DMS 273 treated with DMSO at 0.1 percent for 48 hours (cell line): ENCODE measurements around the gene ROCK2.

ENCODE experiments used
- DNase-seq: peaks from one replicate; lab custom pipeline; 2025; lab: John Stamatoyannopoulos, UW

ROCK2 gene

DNA sequence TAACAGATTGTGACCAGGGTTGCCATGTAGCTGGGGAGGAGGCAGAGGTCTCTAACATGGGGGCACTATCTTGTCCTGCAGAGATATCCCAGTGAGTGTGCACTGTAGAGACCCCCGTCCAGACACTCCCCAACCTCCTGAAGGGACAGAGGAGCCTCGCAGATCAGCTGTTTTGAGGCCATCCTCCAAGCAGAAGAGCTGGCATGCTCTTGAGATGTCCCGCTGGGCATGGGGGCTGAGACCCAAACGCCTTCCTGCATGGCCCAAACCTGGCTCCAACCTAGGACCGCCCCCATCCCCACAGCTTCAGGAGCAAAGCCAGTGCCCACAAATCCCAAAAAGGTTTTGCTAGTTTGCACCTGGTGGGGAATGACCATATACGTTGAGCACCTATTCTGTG, 191.8 kb downstream of the ROCK2 start:
- no peak for DNase-seq

GRCh38 chr2:11147263-11147662, 197.2 kb downstream of the ROCK2 start:
- DNase-seq: no peak

DNA sequence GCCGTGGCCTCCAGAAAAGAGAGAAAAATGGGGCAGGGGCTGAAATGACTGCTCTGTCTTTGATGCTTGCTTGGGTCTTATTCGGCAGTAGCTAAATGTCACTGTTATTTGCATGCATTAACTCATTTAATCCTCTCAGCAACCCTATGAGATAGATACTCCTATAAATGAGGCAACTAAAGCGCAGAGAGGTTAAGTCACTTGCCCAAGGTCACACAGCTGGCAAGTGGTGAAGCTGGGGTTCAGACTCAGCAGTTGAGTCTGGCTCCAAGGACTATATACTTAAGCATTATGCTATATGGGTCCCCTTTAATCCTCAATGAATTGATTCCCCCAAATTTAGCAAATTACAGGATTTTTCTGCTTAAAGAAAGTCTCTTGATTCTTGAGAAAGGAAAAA, 198.4 kb downstream of the ROCK2 start:
- DNase-seq: no peak

DNA sequence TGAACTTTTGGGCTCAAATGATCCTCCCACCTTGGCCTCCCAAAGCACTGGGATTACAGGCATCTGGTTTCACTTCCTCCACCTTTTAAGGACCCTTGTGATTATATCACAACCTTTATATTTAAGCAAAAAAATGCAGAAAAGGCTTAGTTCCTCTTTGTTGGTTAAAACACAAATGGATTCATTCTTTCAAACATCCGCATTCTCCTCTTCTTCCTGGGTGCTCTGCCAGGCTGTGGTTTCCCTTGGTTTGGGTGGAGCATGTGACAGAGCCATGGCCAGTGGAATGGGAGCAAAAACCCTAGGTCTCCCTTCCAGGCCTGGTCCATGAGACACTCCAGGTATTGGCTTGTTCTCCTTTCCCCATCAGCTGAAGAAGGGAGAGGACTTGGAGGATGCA, 199.1 kb downstream of the ROCK2 start:
- DNase-seq: no peak

DNA sequence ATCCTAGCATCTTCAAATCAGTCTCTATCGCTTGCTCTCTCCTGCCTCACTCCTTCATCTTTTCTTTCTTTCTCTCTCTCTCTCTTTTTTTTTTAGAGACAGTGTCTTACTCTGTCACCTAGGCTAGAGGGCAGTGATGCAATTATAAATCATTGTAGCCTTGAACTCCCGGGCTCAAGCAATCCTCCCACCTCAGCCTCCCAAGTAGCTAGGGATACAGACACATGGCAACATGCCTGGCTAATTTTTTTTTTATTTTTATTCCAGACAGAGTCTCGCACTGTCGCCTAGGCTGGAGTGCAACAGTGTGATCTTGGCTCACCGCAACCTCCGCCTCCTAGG, 199.7 kb downstream of the ROCK2 start:
- DNase-seq: no peak

DNA sequence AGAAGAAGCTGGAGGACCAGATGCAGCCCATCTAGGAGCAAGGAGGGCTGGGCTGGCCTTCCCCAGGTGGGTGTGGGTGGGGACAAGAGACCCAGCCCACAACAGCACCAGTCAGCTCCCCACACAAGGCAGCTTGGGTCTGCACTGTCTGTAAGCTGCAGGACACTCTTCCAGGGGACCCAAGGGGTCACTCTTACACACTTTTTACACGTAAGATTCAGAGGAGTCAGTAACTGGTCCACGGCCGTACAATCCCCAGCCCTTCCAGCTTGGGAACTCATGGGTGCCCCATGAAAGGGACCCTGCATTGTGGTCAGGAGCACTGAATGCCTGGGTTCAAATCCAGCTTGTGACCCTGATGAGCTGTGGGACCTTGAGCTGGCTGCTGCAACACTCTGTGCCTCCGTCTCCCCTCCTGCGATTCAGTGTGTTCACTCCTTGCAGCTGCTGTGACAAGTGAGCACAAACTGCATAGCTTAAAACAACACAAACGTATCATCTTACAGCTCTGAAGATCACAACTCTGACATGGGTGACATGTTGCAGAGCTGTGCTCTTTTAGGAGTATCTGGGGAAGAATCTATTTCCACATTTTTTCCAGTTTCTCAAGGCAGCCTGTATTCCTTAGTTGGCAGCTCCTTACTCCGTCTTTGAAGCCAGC, 200.2 kb downstream of the ROCK2 start:
- DNase-seq: no peak

DNA sequence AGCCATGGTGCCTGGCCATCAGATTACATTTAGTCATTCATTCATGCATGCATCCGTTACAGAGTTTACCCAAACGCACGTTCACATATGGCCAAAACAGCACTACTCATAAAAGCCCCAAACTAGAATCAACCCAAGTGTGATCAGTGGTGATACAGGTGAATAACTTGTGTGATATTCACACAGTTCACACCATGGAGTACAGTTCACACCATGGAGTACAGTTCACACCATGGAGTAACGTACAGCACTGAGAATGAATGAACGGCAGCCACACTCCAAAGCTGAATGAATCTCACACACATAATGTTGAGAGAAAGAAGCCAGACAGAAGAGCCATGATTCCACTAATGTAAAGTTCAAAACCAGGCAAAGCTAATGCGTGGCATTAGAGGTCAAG, 201.4 kb downstream of the ROCK2 start:
- DNase-seq: no peak

DNA sequence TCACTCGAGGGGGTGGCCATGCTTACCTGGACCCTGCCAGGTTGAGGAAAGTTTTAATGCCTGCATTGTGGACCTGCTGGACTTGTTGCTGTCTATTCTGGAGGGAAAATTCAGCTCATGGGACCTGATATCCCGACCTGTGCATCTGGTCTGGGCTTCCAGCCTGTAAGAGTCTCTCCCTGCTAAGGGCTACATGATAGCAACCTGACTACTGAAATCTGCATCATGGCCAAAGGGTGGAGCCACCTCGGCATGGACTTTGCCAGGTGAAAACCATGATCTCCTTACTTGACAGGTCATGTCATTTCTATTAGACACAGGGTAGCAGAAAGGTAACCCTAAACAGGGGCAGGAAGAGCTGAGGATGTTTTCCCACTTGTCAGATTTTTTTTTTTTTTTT, 202.1 kb downstream of the ROCK2 start:
- DNase-seq: no peak

GRCh38 chr2:11141319-11141718, 203.1 kb downstream of the ROCK2 start:
- DNase-seq: no peak

GRCh38 chr2:11140492-11140891, 203.9 kb downstream of the ROCK2 start:
- DNase-seq: no peak

GRCh38 chr2:11134349-11134748, 210.1 kb downstream of the ROCK2 start:
- no peak for DNase-seq

GRCh38 chr2:11133936-11134320, 210.5 kb downstream of the ROCK2 start:
- no peak for DNase-seq

DNA sequence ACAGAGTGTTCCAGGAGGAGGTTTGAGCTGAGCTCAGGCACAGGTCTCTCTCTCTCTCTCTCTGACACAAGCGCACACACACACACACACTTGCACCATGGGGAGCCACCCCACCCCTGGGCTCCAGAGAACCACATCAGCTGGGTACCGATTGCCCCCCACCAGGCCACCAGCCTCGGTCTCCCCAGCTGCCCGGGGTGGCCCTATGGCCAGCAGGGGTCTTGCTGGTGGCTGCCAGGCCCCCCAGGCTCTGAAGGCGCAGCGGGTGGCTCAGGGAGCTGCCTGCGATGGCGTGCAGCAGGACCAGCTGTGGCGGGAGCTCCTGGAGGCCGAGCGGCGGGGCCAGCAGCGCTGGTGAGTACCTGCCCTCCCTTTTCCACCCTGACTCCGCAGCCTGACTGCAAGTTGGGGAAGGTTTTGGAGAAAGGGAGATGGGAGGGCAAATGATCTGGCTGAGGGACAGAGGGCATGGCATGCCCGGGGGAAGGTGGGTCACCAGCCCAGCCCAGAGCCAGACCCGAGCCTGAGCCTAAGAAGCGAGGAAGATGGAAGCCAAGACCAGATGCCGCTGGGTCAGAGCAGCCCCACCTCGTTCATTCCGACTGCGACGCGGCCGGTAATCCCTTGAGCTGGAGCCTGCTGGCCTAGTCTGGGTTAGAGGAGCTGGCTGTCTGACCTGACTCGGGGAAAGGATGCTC, 211.0 kb downstream of the ROCK2 start:
- no peak for DNase-seq

- no peak for DNase-seq
Measured at GRCh38 chr2:11132036-11132671, 212.3 kb downstream of the ROCK2 start.

DNA sequence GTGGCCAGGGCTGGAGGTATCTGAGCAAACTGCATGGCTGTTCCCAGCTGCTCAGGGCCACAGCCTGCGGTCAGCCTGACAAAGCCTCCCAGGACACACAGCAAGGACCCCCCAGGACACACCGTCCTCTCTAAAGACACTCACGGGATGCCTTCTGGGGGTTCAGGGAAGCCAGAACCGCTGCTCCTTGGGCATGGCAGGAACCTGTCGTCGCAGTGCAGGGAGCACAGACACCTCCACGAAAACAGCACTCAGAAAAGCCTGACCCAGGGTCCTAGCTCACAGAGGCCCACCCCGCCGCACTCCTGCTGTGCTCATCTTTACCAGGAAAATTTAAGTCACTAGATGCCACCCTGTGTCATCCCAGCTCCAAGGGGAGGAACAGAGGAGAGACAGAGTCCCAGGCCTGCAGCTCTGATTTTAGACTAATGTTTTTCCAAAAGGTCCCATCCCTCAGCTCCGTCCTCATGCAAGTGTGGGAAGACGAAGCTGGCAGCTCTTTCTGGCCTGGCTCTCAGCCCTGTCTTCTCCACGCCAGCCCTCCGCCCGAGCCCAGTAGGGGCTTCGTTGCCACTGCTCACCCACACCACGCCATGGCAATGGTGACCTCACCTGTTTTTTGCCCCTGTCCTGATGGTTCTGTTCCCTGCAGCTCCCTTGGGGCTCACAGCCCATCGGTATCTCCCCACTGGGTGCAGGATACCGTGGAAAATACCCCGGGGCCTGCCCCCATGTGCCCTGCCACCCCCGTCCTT, 213.1 kb downstream of the ROCK2 start:
- DNase-seq: no peak
